ENCODE measurements around the gene GRM1. TPM values are rescaled to one million over a fixed set of nuclear protein-coding genes. Genes with fewer than 3 reads are reported as not detected.

The GRM1 gene
- total RNA-seq, 1 donor from 2014 or later = not detected

GRCh38 chr6:146337376-146337775 lies 308.5 kb downstream of the GRM1 start:
- no peaks in the 10 kb centered on the region for H3K36me3 Mint-ChIP-seq (ENCODE audit: low read depth)
- no peaks in the 10 kb centered on the region for H3K9me3 Mint-ChIP-seq
- no peak overlapping the region for H3K27ac Mint-ChIP-seq
- intact Hi-C loops (cut with micrococcal nuclease) = no loop called here
- no peaks in the 10 kb centered on the region for H3K4me1 Mint-ChIP-seq (ENCODE audit: low read depth)
- no peak for DNase-seq (ENCODE audit: low spot score)
- no peak overlapping the region for H3K4me3 Mint-ChIP-seq
- H3K27me3 Mint-ChIP-seq (ENCODE audit: insufficient read depth) = no peaks in the 10 kb centered on the region

GRCh38 chr6:146339716-146340115 lies 310.9 kb downstream of the GRM1 start:
- H3K4me3 Mint-ChIP-seq = no peak overlapping the region
- H3K4me1 Mint-ChIP-seq (ENCODE audit: low read depth) = no peaks in the 10 kb centered on the region
- H3K27ac Mint-ChIP-seq = no peak overlapping the region
- no peaks in the 10 kb centered on the region for H3K9me3 Mint-ChIP-seq
- intact Hi-C loops (cut with micrococcal nuclease) = no loop called here
- no peaks in the 10 kb centered on the region for H3K27me3 Mint-ChIP-seq (ENCODE audit: insufficient read depth)
- no peaks in the 10 kb centered on the region for H3K36me3 Mint-ChIP-seq (ENCODE audit: low read depth)
- no peak for DNase-seq (ENCODE audit: low spot score)

- H3K27ac Mint-ChIP-seq = no peak overlapping the region
- H3K27me3 Mint-ChIP-seq (ENCODE audit: insufficient read depth) = no peaks in the 10 kb centered on the region
- H3K9me3 Mint-ChIP-seq = no peaks in the 10 kb centered on the region
- H3K36me3 Mint-ChIP-seq (ENCODE audit: low read depth) = no peaks in the 10 kb centered on the region
- no peaks in the 10 kb centered on the region for H3K4me1 Mint-ChIP-seq (ENCODE audit: low read depth)
- no peak overlapping the region for H3K4me3 Mint-ChIP-seq
- intact Hi-C loops (cut with micrococcal nuclease) = no loop called here
- DNase-seq (ENCODE audit: low spot score) = no peak
Observed at GRCh38 chr6:146341493-146342230, 312.8 kb downstream of the GRM1 start.

GRCh38 chr6:146345598-146345997 lies 316.7 kb downstream of the GRM1 start:
- DNase-seq (ENCODE audit: low spot score) = no peak
- Mint-ChIP-seq H3K4me1 (ENCODE audit: low read depth) (no peaks in the 10 kb centered on the region), H3K36me3 (ENCODE audit: low read depth) (no peaks in the 10 kb centered on the region), H3K9me3 (no peaks in the 10 kb centered on the region), H3K27ac (no peak overlapping the region), H3K27me3 (ENCODE audit: insufficient read depth) (no peaks in the 10 kb centered on the region), H3K4me3 (no peak overlapping the region)
- intact Hi-C loops (cut with micrococcal nuclease) = no loop called here

- Mint-ChIP-seq H3K36me3 (ENCODE audit: low read depth) (no peaks in the 10 kb centered on the region), H3K9me3 (no peaks in the 10 kb centered on the region), H3K4me3 (no peak overlapping the region), H3K27ac (no peak overlapping the region), H3K27me3 (ENCODE audit: insufficient read depth) (no peaks in the 10 kb centered on the region), H3K4me1 (ENCODE audit: low read depth) (no peaks in the 10 kb centered on the region)
- intact Hi-C loops (cut with micrococcal nuclease) = no loop called here
- no peak for DNase-seq (ENCODE audit: low spot score)
Observed at GRCh38 chr6:146347090-146347489, 318.2 kb downstream of the GRM1 start.

GRCh38 chr6:146347690-146348089 lies 318.8 kb downstream of the GRM1 start:
- Mint-ChIP-seq H3K36me3 (ENCODE audit: low read depth) (no peaks in the 10 kb centered on the region), H3K27me3 (ENCODE audit: insufficient read depth) (no peaks in the 10 kb centered on the region), H3K4me1 (ENCODE audit: low read depth) (no peaks in the 10 kb centered on the region), H3K27ac (no peak overlapping the region), H3K9me3 (no peaks in the 10 kb centered on the region), H3K4me3 (no peak overlapping the region)
- DNase-seq (ENCODE audit: low spot score) = no peak
- intact Hi-C loops (cut with micrococcal nuclease) = no loop called here

- H3K9me3 Mint-ChIP-seq = no peaks in the 10 kb centered on the region
- no peak for DNase-seq (ENCODE audit: low spot score)
- no peaks in the 10 kb centered on the region for H3K36me3 Mint-ChIP-seq (ENCODE audit: low read depth)
- H3K4me3 Mint-ChIP-seq = no peak overlapping the region
- no peak overlapping the region for H3K27ac Mint-ChIP-seq
- H3K4me1 Mint-ChIP-seq (ENCODE audit: low read depth) = no peaks in the 10 kb centered on the region
- intact Hi-C loops (cut with micrococcal nuclease) = no loop called here
- H3K27me3 Mint-ChIP-seq (ENCODE audit: insufficient read depth) = no peaks in the 10 kb centered on the region
Observed at GRCh38 chr6:146351018-146351417, 322.2 kb downstream of the GRM1 start.

- no peak overlapping the region for H3K4me3 Mint-ChIP-seq
- intact Hi-C loops (cut with micrococcal nuclease) = no loop called here
- no peaks in the 10 kb centered on the region for H3K9me3 Mint-ChIP-seq
- H3K36me3 Mint-ChIP-seq (ENCODE audit: low read depth) = no peaks in the 10 kb centered on the region
- no peaks in the 10 kb centered on the region for H3K27me3 Mint-ChIP-seq (ENCODE audit: insufficient read depth)
- no peak overlapping the region for H3K27ac Mint-ChIP-seq
- no peak for DNase-seq (ENCODE audit: low spot score)
- H3K4me1 Mint-ChIP-seq (ENCODE audit: low read depth) = peaks cover under 1% of the 10 kb centered on the region
Observed at GRCh38 chr6:146352163-146352562, 323.3 kb downstream of the GRM1 start.

- intact Hi-C loops (cut with micrococcal nuclease) = no loop called here
- Mint-ChIP-seq H3K27me3 (ENCODE audit: insufficient read depth) (no peaks in the 10 kb centered on the region), H3K27ac (no peak overlapping the region), H3K36me3 (ENCODE audit: low read depth) (no peaks in the 10 kb centered on the region), H3K9me3 (no peaks in the 10 kb centered on the region), H3K4me1 (ENCODE audit: low read depth) (peaks cover 13% of the 10 kb centered on the region), H3K4me3 (no peak overlapping the region)
- no peak for DNase-seq (ENCODE audit: low spot score)
Observed at GRCh38 chr6:146354451-146354850, 325.6 kb downstream of the GRM1 start.

GRCh38 chr6:146355521-146356100 lies 326.7 kb downstream of the GRM1 start:
- no peaks in the 10 kb centered on the region for H3K27me3 Mint-ChIP-seq (ENCODE audit: insufficient read depth)
- intact Hi-C loops (cut with micrococcal nuclease) = loop anchor here (2.0 to 5.0 kb wide), 2 partner anchors 393 to 495 kb away; partner anchors contain the start of gene SHPRH
- H3K36me3 Mint-ChIP-seq (ENCODE audit: low read depth) = no peaks in the 10 kb centered on the region
- H3K4me1 Mint-ChIP-seq (ENCODE audit: low read depth) = peaks cover 13% of the 10 kb centered on the region
- H3K4me3 Mint-ChIP-seq = no peak overlapping the region
- H3K9me3 Mint-ChIP-seq = no peaks in the 10 kb centered on the region
- H3K27ac Mint-ChIP-seq = no peak overlapping the region
- no peak for DNase-seq (ENCODE audit: low spot score)

- Mint-ChIP-seq H3K9me3 (no peaks in the 10 kb centered on the region), H3K27ac (peak overlapping the region; percentile 74)
Observed at GRCh38 chr6:146357578-146358430, 328.9 kb downstream of the GRM1 start.

GRCh38 chr6:146358431-146359046 lies 329.7 kb downstream of the GRM1 start:
- Mint-ChIP-seq H3K27me3 (ENCODE audit: insufficient read depth) (no peaks in the 10 kb centered on the region), H3K27ac (peak overlapping the region; percentile 74), H3K4me3 (no peak overlapping the region), H3K4me1 (ENCODE audit: low read depth) (peaks cover 13% of the 10 kb centered on the region), H3K9me3 (no peaks in the 10 kb centered on the region), H3K36me3 (ENCODE audit: low read depth) (no peaks in the 10 kb centered on the region)
- intact Hi-C loops (cut with micrococcal nuclease) = loop anchor here (5.0 kb wide), 1 partner anchor 396 kb away; the partner anchor contains the start of gene SHPRH
- DNase-seq (ENCODE audit: low spot score) = no peak

More at GRCh38 chr6:146357578-146358430, 328.9 kb downstream of the GRM1 start:
- DNase-seq (ENCODE audit: low spot score) = no peak
- Mint-ChIP-seq H3K4me3 (no peak overlapping the region), H3K4me1 (ENCODE audit: low read depth) (peaks cover 13% of the 10 kb centered on the region), H3K36me3 (ENCODE audit: low read depth) (no peaks in the 10 kb centered on the region), H3K27me3 (ENCODE audit: insufficient read depth) (no peaks in the 10 kb centered on the region)
- intact Hi-C loops (cut with micrococcal nuclease) = loop anchor here (2.0 to 5.0 kb wide), 2 partner anchors 396 to 493 kb away; partner anchors contain the start of gene SHPRH

Data from activated T-helper 1 cell treated with anti-CD3 and anti-CD28 coated beads, Interleukin-12 subunit alpha, Interleukin-12 subunit beta, Interleukin-2, Interleukin-4 antibody, amounts not matched to agents 30 ng/mL and 10 ng/mL and 1 ng/mL, durations not matched to agents 14 hours and 24 hours and 36 hours (primary cell).